K562 (cell line): ENCODE data around the gene FOXS1.

Experiments used
- CTCF ChIP-seq, 3 experiments: IDR thresholded peaks in 2 of 3; conservative IDR thresholded peaks in 1 of 3; 2 replicates each; pipeline ENCODE4 v1.5.1; 2011 to 2012; ENCODE audit warnings: low read length in 3 of 3, mild to moderate bottlenecking in 3 of 3, control low read depth in 2 of 3, improper control_type of control experiment in 1 of 3, inconsistent platforms in 1 of 3, low read depth in 1 of 3, mixed read lengths in 1 of 3, moderate library complexity in 1 of 3; ENCODE audit not compliant: insufficient read depth in 2 of 3
- EZH2 ChIP-seq: IDR thresholded peaks from 2 replicates; pipeline ENCODE4 v1.6.1; 2012; ENCODE audit warnings: low read depth, mild to moderate bottlenecking, inconsistent platforms, low read length, borderline replicate concordance
- JUND ChIP-seq, 2 experiments: IDR thresholded peaks; 2 replicates in 1 of 2; 3 replicates in 1 of 2; pipeline ENCODE4 v1.6.1; 2011; ENCODE audit warnings: borderline replicate concordance in 2 of 2, low read depth in 2 of 2, low read length in 2 of 2, improper control_type of control experiment in 1 of 2, missing biosample characterization in 1 of 2, missing genetic modification characterization in 1 of 2, missing genetic modification reagents in 1 of 2
- MTA1 ChIP-seq: fragments of 450-650 bp; IDR thresholded peaks from 2 replicates; pipeline ENCODE4 v1.6.1; 2017; ENCODE audit warnings: borderline replicate concordance
- NKRF ChIP-seq: fragments of 450-650 bp; IDR thresholded peaks from 2 replicates; pipeline ENCODE4 v1.6.1; 2016; ENCODE audit warnings: borderline replicate concordance
- PREB ChIP-seq: sonication (generic); formaldehyde crosslinking; IDR thresholded peaks from 2 replicates; pipeline ENCODE4 v1.8.1; 2023; ENCODE audit warnings: mild to moderate bottlenecking, missing genetic modification reagents
- ZNF23 ChIP-seq: fragments of 250-450 bp; sonication (Bioruptor Pico); IDR thresholded peaks from 2 replicates; pipeline ENCODE4 v1.4.0; 2020; ENCODE audit warnings: mild to moderate bottlenecking
- ZNF384 ChIP-seq: IDR thresholded peaks from 2 replicates; pipeline ENCODE4 v1.6.1; 2012; ENCODE audit warnings: low read depth, low read length, improper control_type of control experiment
- ZNF445 ChIP-seq: fragments of 250-450 bp; sonication (Bioruptor Pico); IDR thresholded peaks from 2 replicates; pipeline ENCODE4 v1.4.0; 2020; ENCODE audit warnings: low read depth, mild to moderate bottlenecking, moderate library complexity
- TF ChIP-seq, protein P1 (sequence below): sonication (generic); formaldehyde crosslinking; IDR thresholded peaks from 2 replicates; pipeline ENCODE4 v1.8.1; 2023; ENCODE audit warnings: missing genetic modification reagents, mild to moderate bottlenecking, borderline replicate concordance
- TF ChIP-seq, protein P2 (sequence below): fragments of 250-450 bp; sonication (Bioruptor Pico); IDR thresholded peaks from 2 replicates; pipeline ENCODE4 v1.8.0; 2021; ENCODE audit warnings: moderate library complexity, mild to moderate bottlenecking, inconsistent platforms

- TF ChIP-seq, protein P1, sequence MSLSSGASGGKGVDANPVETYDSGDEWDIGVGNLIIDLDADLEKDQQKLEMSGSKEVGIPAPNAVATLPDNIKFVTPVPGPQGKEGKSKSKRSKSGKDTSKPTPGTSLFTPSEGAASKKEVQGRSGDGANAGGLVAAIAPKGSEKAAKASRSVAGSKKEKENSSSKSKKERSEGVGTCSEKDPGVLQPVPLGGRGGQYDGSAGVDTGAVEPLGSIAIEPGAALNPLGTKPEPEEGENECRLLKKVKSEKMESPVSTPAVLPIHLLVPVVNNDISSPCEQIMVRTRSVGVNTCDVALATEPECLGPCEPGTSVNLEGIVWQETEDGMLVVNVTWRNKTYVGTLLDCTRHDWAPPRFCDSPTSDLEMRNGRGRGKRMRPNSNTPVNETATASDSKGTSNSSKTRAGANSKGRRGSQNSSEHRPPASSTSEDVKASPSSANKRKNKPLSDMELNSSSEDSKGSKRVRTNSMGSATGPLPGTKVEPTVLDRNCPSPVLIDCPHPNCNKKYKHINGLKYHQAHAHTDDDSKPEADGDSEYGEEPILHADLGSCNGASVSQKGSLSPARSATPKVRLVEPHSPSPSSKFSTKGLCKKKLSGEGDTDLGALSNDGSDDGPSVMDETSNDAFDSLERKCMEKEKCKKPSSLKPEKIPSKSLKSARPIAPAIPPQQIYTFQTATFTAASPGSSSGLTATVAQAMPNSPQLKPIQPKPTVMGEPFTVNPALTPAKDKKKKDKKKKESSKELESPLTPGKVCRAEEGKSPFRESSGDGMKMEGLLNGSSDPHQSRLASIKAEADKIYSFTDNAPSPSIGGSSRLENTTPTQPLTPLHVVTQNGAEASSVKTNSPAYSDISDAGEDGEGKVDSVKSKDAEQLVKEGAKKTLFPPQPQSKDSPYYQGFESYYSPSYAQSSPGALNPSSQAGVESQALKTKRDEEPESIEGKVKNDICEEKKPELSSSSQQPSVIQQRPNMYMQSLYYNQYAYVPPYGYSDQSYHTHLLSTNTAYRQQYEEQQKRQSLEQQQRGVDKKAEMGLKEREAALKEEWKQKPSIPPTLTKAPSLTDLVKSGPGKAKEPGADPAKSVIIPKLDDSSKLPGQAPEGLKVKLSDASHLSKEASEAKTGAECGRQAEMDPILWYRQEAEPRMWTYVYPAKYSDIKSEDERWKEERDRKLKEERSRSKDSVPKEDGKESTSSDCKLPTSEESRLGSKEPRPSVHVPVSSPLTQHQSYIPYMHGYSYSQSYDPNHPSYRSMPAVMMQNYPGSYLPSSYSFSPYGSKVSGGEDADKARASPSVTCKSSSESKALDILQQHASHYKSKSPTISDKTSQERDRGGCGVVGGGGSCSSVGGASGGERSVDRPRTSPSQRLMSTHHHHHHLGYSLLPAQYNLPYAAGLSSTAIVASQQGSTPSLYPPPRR (CRISPR knock-in tag): no peak
- TF ChIP-seq, protein P2, sequence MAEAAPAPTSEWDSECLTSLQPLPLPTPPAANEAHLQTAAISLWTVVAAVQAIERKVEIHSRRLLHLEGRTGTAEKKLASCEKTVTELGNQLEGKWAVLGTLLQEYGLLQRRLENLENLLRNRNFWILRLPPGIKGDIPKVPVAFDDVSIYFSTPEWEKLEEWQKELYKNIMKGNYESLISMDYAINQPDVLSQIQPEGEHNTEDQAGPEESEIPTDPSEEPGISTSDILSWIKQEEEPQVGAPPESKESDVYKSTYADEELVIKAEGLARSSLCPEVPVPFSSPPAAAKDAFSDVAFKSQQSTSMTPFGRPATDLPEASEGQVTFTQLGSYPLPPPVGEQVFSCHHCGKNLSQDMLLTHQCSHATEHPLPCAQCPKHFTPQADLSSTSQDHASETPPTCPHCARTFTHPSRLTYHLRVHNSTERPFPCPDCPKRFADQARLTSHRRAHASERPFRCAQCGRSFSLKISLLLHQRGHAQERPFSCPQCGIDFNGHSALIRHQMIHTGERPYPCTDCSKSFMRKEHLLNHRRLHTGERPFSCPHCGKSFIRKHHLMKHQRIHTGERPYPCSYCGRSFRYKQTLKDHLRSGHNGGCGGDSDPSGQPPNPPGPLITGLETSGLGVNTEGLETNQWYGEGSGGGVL (CRISPR knock-in tag): no peak
- no peak for TF ChIP-seq ZNF23
- TF ChIP-seq CTCF (IDR thresholded peaks at IDR 0.05 in 2 of 3, conservative IDR thresholded peaks at IDR 0.05 in 1 of 3; ENCODE audit: insufficient read depth in 2 of 3, low read depth in 1 of 3, low read length in 3 of 3): no peak
- no peak for TF ChIP-seq NKRF
- TF ChIP-seq ZNF384: no peak
- no peak for TF ChIP-seq MTA1
- TF ChIP-seq EZH2: no peak
- no peak for TF ChIP-seq PREB (CRISPR knock-in tag)
- TF ChIP-seq JUND (IDR thresholded peaks at IDR 0.05; ENCODE audit: borderline replicate concordance, low read depth, low read length): no peak
- no peak for TF ChIP-seq JUND (tag; IDR thresholded peaks at IDR 0.05; ENCODE audit: borderline replicate concordance, low read depth, low read length)
- no peak for TF ChIP-seq ZNF445
These were observed 4.0 kb upstream of the FOXS1 start for GRCh38 chr20:31849306-31849930.
